Stimulated activated CD8-positive, alpha-beta memory T cell treated with anti-CD3 and anti-CD28 coated beads, Interleukin-2, amount 100 ng/mL, for 48 hours (primary cell): ENCODE measurements around the gene CEP152.
"Not testable (repeated sequence)": the region's sequence is repeated elsewhere in the genome, so short reads cannot be mapped to it uniquely, and the experiment has no call there.

ENCODE experiments used
- DNase-seq, 2 donors: peaks; one replicate each; pipeline ENCODE4 v3.0.0-alpha.2; 2020; ENCODE audit warnings: low read depth in 2 of 2

Gene CEP152

DNA sequence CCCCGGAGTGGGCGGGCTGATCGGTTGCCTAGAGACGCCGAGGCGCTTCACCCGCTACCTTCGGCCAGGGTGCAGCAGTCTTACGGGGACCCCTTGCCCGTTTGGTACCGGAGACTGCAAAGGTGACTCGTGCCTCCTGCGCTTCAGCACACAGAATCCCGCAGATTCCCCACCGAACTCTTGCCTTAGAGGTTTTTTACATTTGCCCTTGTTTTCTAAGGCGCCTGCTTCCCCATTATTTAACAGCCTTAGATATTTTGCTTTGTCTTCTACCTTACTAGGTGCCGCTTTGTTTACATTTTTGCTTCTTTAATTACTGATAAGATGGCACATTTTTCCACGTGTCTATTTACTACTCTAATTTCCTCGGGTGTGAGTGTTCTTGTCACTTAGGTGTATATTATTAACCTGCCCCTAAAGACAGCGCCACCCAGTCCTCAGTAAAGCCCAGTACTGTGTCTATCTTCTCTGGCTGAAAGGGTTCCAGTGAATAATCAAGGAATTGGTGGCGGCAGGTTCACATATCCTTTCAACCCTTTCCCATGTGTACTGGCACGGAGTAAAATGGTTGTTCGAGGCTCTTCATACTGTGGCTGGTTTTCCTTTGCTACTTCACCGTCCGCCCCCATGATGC lies 573 bp upstream of the CEP152 start:
- DNase-seq, result no peak

GRCh38 chr15:48806151-48806550 lies 4.7 kb downstream of the CEP152 start:
- no peak for DNase-seq

GRCh38 chr15:48805591-48805990 lies 5.3 kb downstream of the CEP152 start:
- no peak for DNase-seq

- no peak for DNase-seq
Observed at GRCh38 chr15:48803877-48804276, 7.0 kb downstream of the CEP152 start.

DNA sequence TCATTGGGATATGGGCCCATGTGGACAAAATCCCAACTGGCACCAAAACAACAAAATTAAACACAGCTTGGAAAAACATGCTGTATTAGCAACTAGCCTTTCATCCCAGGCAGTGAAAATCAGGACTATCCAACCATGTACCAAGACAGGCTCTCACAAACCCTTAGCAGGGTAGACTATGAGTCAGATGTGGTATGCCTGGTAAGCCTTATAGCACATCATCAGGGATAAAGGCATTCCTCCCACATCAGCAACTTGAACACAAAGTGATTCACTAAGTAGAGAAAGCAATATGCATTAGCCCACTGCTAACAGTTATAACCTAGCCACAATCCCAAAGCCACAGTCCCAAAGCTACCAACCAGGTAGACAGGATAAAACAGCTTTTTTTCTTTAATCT lies 8.0 kb downstream of the CEP152 start:
- no peak for DNase-seq

DNA sequence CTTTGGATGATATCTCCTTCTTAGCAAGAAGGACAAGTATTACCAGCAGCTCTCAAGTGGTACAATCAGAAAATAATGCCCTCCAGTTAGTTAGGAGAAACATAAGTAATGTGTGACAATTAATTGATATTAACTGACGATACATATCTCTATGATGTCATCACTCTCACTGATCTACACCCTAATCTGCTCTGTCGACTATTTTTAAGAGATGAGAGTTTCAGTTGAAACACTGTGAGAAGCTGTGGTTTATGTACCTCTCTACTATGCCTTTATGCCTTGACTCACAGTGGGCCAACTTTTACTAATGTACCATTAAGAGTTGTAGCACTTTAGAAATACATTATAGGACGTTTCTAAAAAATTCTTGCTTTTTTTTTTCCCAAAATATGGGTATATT lies 8.6 kb downstream of the CEP152 start:
- DNase-seq, result no peak

DNA sequence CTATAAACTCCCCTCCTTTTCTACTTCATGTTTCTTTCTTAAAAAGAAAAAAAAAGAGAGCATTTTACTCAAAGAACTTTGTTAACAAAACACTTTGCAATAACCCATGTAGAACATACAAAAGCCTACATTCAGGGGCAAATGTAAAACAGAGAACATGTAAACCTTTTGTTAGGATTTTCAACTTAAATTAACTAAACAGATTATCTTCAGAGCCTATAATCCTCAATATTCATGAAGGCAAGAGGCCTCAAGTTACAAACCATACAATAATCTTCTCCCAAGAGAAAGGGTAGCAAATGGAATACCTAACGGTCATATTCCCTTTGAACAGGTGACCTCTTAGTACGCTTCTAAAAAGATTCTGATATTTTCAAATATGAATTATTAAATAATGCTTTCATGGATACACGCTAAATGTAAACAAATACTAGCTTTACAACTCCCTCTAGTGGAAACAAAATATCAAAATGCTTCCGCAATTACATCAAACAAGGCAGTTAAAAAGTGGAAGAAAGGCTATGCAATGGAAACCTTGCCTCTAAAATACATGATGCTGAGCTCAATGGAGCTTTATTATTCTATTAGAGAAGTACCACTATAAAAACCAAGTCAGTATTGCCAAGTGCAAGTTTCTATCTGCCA lies 9.9 kb downstream of the CEP152 start:
- DNase-seq, result no peak

DNA sequence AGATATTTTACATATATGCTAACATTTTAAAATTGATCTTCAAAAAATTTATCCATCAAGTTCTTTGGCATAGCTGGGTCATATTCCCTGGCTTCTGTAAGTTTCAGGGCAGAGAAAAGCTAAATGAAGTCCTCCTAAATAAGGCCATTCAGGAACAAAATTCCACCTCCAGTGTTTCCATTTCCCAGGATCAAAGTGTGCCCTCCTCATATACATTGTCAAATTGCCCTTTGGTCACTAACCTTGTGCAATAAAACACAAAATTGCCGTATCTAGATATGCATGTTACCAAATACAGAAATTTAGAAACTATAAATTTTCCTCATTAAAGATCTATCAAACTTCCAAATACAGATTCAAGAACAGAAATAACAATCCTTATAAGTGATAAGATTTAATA lies 10.6 kb downstream of the CEP152 start:
- DNase-seq, result no peak

DNA sequence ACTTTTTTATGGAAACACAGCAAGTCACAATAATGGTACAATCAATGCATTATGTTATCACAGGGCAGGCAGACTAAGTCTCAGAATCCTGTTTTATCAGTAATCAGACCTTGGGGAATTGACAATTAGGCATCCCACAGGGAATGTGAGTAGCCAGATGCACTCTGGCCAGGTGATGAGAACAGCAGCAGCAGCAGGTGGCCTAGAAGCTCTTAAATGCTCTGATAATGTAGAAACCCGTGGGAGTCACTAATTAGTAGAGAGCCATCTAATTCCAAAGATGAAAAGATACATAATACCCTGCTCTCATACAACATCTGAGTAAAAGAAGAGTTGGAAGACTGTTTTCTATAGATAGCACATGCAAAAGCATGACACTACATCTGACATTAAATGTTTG lies 12.6 kb downstream of the CEP152 start:
- no peak for DNase-seq

DNA sequence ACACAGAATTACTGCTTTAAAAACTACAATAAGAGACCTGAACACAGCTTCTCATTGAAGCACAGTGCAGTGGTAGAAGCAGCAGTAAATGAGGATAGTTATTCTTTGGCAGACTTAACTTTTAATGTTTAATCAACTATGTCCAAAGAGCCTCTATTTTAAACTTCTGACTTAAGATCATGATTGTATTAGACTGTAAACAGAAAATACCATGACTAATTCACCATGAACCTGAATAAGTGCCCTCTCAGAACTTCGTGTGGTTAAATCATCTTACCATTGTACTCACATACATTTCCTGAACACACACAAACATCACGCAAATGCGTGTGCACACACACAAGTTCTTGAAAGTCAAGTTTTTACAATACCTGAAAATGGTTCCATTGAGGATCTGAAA lies 13.9 kb downstream of the CEP152 start:
- no peak for DNase-seq

GRCh38 chr15:48796521-48796920 lies 14.3 kb downstream of the CEP152 start:
- no peak for DNase-seq

DNA sequence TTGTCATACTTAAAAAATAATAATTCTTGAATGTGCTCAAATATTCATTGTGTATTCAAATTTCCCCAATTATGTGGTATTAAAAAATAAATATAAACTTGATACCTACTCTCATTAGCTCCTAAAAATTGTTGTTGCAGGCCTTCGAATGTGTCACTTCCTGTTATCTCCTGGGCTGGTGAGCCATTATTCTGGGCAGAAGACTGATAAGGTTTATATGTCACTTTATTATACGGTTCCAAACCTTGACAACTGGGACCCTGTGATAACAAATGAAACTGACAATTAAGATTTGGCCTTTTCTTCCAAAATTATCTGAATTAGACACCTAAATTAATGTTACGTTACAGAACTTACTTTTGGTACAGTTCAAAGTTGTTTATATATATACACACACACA lies 15.0 kb downstream of the CEP152 start:
- no peak for DNase-seq

DNA sequence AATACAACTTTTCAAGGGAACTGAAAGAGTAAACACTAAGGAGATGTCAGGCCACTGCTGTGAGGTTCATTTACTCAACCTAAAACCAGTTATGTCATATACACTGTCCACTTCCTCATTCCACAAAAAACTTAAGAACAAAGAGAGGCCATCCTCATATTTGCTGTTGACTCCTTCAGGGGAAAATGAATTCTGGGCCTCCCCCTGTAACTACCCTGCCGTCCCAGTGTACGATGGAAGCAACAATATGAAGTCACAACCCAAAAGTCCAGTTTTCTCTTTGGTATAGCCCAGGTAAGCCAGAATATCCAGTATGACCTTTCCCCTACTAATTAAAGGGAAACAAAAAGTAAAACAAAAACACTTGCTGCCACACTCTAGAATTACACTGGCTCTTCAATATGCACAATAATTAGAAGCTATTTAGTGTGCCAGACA lies 16.2 kb downstream of the CEP152 start:
- no peak for DNase-seq

GRCh38 chr15:48792408-48792807 lies 18.5 kb downstream of the CEP152 start:
- DNase-seq, result no peak

DNA sequence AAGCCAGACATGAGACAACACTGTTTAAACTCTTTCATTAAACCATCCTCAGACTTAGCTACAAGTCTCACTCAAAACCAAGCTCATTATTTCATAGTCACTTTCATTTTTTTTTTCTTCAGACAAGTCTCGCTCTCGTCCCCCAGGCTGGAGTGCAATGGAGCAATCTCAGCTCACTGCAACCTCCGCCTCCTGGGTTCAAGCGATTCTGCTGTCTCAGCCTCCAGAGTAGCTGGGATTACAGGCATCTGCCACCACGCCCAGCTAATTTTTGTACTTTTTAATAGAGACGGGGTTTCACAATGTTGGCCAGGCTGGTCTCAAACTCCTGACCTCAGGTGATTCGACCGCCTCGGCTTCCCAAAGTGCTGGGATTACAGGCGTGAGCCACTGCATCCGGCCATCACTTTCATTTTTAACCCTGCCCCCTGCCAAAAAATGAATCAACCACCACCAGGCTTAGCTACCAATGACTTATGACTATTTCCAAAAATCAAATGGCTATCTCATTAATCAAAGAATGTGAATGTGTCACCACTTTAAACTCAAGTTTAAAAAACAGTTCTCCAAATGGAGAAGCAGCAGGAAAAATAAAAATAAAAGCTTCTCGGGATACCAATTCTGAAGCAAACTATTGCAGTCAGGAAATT lies 20.3 kb downstream of the CEP152 start:
- not testable (repeated sequence) for DNase-seq

DNA sequence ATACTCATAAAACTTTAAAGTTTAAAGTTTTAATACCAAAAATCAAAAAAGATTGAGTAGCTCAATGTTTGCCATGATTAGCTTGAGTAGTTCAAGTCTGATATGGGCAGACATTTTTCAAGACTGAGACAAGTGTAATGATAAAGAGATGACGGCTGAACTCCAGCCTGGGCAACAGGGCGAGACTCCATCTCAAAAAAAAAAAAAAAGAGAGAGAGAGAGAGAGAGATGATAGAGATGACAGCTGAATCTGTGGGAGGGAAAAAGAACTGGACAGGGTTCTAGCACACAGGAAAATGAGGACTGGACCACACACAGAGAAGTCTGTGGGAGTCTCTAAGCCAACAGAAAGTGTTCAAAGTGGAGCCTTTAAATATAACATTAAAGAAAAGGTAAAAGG lies 25.2 kb downstream of the CEP152 start:
- no peak for DNase-seq

GRCh38 chr15:48785195-48785594 lies 25.7 kb downstream of the CEP152 start:
- DNase-seq, result no peak

- DNase-seq, result no peak
Observed at GRCh38 chr15:48784756-48785155, 26.1 kb downstream of the CEP152 start.

- no peak for DNase-seq
Observed at GRCh38 chr15:48782911-48783310, 28.0 kb downstream of the CEP152 start.

GRCh38 chr15:48781481-48782081 lies 29.3 kb downstream of the CEP152 start:
- no peak for DNase-seq

- no peak for DNase-seq
Observed at GRCh38 chr15:48781017-48781416, 29.9 kb downstream of the CEP152 start.

DNA sequence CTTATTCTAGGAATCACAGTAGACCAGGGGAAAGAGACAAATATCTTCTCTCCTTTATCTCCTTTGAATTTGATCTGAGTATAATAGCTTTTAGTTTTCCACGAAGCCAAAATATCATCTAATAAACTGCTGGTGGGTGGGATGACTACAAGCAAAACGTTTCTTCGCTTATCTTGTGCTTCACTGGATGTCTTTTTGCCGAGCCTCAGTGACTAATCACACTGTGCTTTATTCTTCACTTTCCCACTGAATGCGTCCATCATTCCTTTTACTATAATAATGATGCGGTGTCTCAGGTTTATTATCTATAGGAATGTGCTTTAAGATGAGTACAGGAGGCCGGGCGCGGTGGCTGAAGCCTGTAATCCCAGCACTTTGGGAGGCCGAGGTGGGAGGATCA lies 32.5 kb downstream of the CEP152 start:
- no peak for DNase-seq
